Activated CD4-positive, alpha-beta T cell treated with anti-CD3 and anti-CD28 coated beads for 48 hours (primary cell): ENCODE data around the gene MIGA2.
A peak's percentile ranks its signal among the peaks of the same experiment; 100 is the strongest.

Experiments used
- DNase-seq: peaks from one replicate; pipeline ENCODE4 v3.0.0-alpha.2; 2020

The MIGA2 gene

GRCh38 chr9:129075996-129076639, 39.7 kb downstream of the MIGA2 start:
- DNase-seq = no peak

- no peak for DNase-seq
Measured at GRCh38 chr9:129076640-129077037, 40.2 kb downstream of the MIGA2 start.

- no peak for DNase-seq
Measured at GRCh38 chr9:129077236-129077635, 40.8 kb downstream of the MIGA2 start.

- DNase-seq = no peak
Measured at GRCh38 chr9:129078691-129079503, 42.5 kb downstream of the MIGA2 start.

GRCh38 chr9:129079829-129080228, 43.4 kb downstream of the MIGA2 start:
- no peak for DNase-seq

GRCh38 chr9:129080298-129080600, 43.8 kb downstream of the MIGA2 start:
- no peak for DNase-seq

- peak; percentile 99 for DNase-seq
Measured at GRCh38 chr9:129080601-129081387, 44.4 kb downstream of the MIGA2 start, which contains the start of gene DOLPP1. TSS of gene DOLPP1 (plus strand) at chr9:129081111. CDS start at chr9:129081132, 21 bp downstream.

- peak; percentile 44 for DNase-seq
Measured at GRCh38 chr9:129081388-129081904, 45.0 kb downstream of the MIGA2 start.

GRCh38 chr9:129084087-129084486, 47.7 kb downstream of the MIGA2 start:
- DNase-seq = no peak

GRCh38 chr9:129089246-129089645, 52.8 kb downstream of the MIGA2 start:
- DNase-seq = no peak

GRCh38 chr9:129093602-129094386, 57.4 kb downstream of the MIGA2 start:
- DNase-seq = no peak

- DNase-seq = no peak
Measured at GRCh38 chr9:129094387-129095169, 58.2 kb downstream of the MIGA2 start.

- DNase-seq = no peak
Measured at GRCh38 chr9:129095170-129095667, 58.8 kb downstream of the MIGA2 start.

- DNase-seq = no peak
Measured at GRCh38 chr9:129095908-129096307, 59.5 kb downstream of the MIGA2 start.

- no peak for DNase-seq
Measured at GRCh38 chr9:129097671-129098306, 61.4 kb downstream of the MIGA2 start.

- DNase-seq = no peak
Measured at GRCh38 chr9:129098328-129098727, 61.9 kb downstream of the MIGA2 start.

- no peak for DNase-seq
Measured at GRCh38 chr9:129100383-129101169, 64.2 kb downstream of the MIGA2 start.

GRCh38 chr9:129101279-129101678, 64.9 kb downstream of the MIGA2 start:
- no peak for DNase-seq

GRCh38 chr9:129102095-129102525, 65.7 kb downstream of the MIGA2 start:
- no peak for DNase-seq
